Measurements from ENCODE around the gene ABHD2.
A peak's percentile ranks its signal among the peaks of the same experiment; 100 is the strongest.
"Not testable (repeated sequence)": the region's sequence is repeated elsewhere in the genome, so short reads cannot be mapped to it uniquely, and the experiment has no call there.

ABHD2 gene

DNA sequence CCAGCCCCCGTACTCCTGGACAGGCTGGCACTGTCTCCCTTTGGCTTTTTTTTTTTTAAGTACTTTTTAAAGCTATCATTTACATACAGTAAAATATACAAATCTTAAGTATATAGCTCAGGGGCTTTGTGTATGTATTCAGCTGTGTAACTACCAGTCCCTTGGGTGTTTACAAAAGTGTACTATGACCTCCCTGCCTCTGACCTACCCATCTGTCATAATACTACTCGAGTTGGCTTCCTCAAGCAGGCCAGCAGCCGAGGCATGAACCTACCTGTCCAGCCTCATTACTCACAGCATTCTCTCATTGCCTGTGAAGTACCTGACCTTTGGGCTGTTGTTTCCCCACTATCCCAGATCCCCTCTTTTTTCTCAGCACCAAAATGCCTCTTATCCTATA, 33.2 kb downstream of the ABHD2 start:
- DNase-seq, result peak; percentile 16

DNA sequence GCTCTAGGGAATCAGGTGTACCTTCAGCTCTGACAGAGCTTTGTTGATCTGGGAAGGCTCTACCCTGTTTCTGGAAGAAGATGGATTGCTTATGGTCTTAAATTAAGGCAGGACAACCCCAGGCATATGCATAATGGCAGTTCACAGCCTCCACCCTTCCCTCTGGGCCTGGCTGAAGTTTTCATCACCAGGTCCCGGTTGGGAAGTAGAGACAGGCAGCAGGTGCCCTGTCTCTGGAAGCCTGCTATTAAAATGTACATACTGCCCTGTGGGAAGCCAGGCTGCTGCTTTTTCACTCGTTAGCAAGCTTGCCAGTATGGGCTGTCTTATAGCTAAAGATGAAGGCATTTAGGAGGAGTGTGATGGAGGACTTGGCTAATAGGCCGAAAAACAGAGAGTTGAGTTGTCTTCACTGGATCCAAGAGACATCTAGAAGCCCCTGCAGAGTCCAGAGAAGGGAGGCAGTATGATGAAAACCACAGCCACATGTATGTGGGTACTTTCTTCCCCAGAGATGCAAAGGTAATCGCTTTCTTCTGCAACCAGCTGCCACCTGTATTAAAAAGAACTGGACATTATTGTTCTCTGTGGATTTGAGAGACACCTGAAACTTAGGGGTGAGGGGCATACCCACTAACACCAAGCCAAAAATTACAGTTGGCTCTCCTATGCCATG, 34.4 kb downstream of the ABHD2 start:
- no peak for DNase-seq

DNA sequence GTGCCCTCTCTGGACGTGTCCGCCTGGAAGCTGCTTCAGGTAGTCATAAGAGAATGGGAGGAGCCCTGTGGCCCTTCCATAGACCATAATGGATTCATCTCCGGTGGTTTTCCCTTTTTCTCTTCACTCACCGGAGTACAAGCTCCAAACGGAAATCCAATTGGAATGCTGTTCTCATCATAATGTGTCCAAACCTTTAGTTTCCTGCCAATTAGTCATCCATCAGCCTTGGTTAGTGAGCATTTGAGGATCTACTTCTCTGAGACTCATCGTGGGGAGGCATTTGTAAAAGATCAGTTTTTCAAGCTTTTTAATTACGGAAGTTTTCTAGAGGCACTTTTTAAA, 34.9 kb downstream of the ABHD2 start:
- DNase-seq, result no peak

DNA sequence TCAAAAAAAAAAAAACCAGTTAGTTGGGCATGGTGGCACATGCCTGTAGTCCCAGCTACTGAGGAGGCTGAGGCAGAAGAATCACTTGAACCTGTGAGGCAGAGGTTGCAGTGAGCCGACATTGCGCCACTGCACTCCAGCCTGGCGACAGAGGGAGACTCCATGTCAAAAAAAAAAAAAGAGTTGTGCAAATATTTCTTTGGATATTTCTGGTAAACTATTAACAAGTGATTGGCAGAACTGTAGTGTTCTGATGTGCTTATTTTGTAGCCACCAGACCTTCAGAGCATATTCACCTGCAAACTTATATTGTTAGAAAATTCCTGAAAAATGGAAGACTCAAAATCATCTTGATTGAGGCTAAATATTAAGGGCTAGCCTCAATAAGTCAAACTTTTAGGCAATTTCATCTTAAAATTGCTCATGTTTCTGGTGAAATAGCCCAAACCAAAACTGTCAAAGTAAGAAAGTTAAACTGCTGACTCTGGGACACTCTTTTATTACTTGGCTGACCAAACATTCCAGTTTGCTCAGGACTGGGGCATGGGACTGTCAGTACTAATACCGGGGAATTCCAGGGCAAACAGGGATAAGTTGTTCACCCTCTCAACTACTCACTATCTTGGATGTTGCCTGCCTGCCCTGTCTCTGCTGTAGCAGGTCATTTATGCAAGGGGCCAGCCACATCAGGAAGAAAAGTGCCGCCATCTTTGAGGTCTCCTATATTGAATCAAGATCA, 37.0 kb downstream of the ABHD2 start:
- DNase-seq, result no peak

DNA sequence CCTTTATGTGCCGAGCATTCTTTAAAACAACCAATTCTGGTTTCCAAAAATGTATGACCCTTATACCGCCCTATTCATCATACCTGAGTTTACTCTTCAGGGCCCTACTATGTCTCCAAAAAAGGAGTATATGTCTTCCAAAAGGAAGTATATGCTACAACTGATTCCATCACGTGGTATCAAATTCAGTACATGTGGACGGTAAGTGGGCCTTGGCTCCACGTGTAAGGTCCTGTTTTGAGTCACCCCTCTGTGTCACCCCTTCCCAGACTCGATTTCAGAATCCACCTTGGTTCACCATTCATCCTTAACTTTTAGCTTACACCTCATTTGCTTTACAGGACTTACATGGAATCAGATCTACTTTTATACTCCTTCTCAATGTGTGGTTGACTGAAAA, 37.8 kb downstream of the ABHD2 start:
- DNase-seq, result no peak

DNA sequence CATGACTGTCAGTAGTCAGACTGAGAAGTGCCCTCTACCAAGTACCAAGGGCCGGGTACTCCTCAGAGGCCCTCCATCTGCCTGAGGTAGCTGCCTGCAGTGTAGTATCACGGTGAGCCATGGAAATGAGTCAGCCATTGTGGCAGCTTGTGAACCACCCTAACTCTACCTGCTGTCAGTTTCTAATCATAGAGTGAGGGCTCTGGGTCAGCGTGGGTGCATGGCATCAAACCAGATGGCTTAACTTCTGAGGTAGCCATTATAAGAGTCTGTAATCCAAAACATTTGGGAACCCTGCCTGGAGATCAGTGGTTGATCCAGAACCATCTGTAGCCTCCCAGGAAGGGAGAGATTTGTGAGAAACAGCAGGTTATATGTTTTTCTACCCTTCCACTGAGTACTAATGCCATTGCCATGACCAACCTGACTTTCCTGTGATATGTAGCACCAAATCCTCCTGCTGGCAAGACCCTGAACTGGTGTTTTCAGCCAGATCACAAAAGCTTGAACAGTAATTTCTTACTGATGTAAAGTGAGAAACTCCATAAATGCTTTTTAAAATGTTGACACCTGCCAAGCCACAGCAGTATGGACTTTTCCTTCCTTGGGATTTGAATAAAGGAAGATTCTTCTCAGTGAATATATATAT, 38.9 kb downstream of the ABHD2 start:
- DNase-seq, result no peak

DNA sequence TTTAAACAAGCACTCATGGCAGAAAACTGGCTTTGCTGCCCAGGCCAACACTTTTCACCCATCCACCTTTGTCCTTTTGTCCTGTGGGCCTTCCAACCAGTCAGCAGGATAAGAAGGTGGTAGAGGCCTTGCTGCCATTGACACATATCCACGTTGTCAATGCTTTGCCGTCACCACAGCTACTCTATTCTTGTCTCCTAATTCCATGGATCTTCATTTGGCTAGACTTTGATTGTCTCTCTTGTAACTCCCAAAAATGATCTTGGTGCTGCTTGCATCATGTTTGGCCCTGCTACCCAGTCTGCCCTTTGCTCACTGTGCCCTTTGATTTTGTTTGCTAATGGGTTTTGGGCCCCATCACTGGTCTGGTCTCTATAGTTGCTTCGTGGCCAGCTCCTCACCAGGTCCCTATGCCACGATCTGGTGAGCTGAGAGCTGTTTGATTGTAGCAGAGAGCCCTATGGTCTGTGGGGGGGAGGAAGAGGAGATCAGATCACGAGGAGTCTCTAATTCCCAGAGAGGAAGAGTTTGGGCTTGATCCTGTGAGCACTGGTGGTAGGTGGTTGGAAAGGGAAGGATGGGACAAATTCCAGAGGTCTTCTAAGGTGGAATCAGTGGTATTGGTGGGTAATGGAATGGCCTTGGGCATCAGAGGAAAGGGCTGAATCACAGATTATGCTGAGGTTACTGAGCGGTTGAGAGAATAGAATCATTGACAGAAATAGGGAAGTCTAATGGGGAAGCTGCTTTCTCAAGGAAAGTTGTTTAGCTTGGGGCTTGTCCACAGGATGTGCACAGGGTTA, 40.3 kb downstream of the ABHD2 start:
- no peak for DNase-seq

DNA sequence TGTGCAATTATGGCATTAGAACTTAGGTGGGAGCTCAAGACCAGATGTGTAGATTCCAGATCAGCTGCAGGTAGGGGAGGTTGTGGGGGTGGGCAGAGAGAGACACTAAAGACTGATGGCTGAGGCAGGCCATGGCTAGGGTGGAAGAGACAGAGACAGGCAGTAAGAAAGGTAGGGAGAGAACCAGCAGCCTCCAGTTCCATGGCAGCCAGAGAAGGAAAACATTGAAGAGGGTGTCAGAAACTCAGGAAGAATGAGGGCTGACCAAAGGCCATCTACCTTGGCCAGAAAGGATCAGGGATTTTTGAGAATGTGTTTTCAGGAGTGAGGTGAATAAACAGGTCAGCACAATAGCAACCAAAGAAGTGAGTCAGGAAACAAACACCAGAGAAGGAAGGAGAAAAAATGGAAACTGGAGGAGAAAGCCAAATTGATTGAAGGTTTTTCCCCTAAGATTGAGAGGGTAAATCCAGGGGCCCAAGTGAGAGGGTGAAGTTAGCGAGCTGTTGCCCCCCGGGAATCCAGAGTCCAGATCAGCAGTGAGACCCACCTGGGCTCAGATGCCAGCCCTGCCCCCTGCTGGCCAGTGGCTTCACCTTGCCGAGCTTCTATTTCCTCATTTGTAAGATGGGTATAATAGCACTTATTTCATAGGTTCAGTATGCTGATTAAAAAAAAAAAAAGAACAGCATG, 41.0 kb downstream of the ABHD2 start:
- peak; percentile 2 for DNase-seq

DNA sequence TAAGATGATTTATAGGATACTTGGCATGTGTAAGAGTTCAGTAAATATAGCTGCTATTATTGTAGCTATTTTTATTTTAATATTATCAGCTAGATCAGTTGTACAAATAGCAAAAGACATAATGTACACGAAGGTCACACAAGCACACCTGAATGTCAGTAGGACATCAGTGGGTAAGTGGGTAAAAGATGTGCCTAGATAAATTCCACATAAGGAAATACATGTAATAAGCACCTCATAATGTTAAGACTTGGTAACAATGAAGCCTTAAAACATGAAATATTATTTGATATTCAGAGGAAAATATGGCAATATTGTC, 41.5 kb downstream of the ABHD2 start:
- DNase-seq, result no peak

DNA sequence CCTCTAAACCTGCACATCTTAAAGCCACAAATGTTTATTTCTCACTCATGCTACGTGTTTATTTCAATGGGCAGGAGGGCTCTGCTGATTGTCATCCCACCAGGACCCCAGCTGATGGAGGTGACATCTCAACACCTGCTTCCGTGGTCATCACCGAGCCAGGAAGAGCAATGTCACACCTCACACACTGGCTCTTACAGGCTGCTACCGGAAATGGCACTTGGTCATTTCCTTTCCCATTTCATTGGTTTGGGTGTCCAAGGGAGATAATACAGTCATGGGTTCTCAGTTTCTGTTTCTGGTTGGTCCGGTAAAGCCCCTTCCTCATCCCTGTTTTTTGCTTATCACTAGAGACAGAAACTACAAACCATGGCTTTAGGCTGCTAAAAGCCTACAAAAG, 41.9 kb downstream of the ABHD2 start:
- no peak for DNase-seq

DNA sequence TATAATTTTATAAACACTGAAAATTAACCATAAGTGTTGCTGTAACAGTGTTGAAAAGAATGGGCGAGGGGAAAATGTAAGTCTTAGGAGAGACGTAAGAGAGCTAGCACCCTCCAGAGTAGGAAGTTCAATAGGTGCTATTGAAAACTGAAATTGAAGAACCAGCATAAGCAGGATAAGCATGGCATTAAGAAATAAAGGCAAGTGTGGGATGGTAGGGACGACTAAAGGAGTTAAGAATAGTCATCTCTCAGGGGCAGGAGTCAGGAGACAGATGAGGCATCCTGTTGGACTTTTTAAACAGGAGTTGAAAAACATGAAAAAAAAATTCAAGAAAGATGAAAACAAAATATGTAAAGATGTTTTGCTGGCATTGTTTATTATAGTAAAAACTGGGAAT, 43.5 kb downstream of the ABHD2 start:
- DNase-seq, result no peak

DNA sequence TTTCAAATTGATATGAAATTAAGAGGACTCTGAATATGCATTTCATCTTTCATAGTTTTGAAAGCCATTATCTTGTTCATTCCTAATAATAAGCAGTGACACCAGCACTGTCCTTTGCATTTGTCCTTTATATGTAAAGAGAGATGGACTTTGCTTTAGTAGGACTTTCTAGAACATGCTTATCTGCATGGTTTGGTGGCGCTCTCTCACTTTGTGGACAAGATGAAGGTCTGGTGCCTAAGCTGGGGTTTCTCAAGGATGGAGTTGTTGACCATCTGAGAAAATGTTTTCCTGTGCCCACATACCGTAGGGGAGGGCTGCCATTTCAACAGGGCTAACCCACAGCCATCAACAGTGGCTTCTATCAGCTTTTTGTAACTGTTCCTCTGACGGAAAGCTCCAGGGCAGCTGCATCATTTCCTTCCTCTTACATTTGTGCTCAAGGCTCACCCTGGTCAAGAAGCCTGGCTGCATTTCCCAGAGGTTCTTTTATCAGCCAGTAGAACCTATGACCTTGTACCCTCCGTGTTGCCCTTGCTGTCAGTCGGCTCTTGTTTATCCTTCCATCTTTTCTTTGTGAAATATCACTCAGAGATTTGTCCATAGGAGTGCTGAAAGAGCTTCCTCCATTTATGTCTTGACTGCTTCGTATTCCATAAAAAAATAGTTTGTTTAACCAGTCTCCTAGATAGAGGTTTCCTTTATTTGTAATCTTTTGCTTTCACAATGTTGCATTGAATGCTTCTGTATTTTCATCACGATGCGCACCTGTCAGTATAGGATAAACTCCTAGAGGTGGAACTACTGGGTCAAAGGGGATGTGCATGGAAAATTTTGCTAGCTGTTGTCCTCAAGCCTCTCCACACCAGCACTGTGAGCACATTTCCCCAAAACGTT, 44.6 kb downstream of the ABHD2 start:
- no peak for DNase-seq

DNA sequence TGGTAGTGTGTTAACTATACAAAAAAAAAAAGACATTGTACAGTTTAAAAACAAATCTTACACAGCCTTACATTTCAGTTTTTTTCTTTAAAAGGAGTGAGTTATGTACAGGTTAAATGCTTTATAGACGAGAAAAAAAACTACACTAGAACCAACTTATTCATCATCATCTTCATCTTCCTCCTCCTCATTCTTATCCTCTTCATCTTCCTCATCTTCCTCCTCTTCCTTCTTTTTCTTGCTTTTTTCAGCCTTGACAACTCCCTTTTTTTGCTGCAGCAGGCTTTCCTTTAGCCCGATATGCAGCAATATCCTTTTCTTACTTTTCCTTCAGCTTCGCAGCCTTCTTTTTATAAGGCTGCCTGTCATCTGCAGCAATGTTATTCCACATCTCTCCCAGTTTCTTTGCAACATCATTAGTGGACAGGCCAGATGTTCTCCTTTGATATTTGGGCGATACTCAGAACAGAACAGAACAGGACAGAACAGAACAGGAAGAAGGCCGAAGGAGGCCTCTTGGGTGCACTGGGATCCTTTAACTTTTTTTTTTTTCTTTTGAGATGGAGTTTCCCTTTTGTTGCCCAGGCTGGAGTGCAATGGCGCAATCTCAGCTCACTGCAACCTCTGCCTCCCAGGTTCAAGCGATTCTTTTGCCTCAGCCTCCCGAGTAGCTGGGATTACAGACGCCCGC, 47.3 kb downstream of the ABHD2 start:
- not testable (repeated sequence) for DNase-seq

DNA sequence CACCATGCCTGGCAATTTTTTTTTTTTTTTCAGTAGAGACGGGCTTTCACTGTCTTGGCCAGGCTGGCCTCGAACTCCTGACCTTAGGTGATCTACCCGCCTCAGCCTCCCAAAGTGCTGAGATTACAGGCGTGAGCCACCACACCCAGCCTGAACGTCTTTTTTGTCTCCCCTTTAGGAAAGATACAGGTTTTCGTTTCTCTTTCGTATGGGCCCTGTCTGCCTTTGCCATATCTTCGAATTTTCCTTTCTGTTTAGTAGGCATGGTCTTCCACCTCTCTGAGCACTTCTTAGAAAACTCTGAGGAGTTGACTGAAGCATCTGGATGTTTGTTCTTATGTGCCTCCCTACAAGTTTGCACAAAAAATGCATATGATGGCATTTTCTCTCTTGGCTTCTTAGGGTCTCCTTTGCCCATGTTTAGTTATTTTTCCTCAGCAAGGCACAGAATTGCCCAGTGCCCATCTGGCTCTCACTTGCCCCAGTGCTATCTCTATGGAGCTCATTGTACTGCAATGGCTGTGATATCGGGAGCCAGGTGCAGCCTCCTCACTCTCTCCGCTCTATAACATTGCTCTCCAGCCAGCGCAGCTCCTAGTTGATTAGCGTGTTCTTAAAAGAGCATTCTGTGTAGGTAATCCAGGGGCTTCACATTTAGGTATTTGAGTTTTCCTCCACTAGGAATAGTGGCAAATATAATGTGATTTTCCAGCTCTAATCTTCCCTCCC, 48.0 kb downstream of the ABHD2 start:
- DNase-seq, result no peak

DNA sequence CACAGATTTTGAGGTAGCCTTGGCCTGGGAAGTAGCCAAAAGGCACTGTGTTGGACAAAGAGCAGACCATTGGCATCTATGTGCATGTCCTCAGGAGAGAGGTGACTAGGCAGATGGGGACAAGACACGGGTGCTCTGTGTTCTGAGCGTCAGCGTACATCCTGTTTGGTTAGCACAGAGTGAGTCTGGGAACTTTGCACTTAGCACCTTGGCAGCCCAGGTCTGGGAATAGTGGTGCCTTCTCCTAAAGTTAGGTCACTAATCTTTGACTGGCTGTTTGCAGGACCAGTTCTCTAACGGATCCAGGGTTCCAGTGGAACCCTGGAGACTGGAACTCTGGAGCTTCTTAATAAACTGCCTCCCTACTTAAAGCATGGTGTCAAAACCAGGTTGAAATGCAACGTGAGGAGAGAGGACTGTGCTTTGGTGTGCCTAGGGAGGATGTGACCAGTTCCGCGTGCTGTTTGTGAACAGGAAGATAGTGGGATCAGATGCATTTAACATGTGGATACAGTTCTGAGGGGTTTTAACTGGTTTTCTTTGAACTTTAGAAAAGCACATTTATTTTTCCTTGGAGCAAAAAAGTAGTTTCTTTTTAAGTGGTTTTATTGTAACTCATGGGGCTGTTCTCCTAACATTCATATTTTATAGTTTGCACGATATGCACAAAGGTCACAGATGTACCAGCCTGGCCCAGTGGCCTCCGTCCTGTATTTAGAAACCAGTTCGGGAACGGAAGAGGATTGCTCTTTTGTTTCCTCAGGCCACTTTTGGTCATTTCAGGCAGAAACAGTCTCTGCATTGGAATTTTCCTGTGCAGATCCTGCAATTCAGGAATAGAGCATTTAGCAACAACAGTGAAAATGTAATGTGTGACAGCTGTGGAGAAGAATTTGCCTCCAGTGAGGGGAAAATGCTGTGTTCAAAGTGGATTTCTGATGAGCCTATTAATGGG, 48.8 kb downstream of the ABHD2 start:
- no peak for DNase-seq

DNA sequence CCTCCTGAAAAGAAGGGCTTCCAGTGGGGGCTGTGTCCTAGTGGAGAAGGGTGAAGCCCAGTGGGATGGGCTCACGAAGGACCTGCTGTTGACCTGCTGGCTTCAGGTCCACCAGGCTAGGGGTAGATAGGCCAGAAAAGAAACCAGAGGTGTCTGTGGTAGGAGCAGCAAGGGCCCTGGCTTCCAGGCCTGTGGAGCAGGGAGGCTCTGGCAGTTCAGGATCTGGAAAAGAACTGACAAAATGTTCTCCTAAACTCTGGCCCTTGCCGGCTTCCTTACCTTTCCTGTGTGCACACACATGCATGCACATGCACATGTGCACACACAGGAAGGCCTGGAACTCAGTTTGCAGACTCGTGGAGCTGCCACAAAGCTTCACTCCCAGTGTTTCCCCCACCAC, 49.7 kb downstream of the ABHD2 start:
- no peak for DNase-seq

DNA sequence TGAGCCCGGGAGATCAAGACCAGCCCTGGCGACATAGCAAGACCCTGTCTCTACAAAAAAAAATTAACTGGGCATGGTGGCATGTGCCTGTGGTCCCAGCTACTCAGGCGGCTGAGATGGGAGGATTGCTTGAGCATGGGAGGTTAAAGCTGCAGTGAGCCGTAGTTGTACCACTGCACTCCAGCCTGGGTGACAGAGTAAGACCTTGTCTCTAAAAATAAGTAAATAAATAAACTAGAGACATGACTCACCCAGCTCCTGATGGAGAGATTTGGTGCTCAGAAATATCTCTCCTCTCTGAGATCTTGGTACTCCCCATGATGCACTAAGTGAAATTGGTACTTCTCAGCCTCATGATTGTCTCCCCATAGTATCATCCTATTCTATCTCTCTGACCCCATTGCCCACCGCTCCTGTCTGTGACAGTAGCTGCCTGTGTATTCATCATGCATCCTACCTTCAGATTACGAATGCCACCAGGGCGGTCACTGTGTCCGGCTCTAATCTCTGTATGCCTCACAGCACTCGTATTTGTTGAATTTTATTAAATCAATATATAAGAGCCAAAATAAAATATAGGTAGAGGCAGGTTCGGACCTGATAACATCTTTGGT, 50.9 kb downstream of the ABHD2 start:
- DNase-seq, result no peak

DNA sequence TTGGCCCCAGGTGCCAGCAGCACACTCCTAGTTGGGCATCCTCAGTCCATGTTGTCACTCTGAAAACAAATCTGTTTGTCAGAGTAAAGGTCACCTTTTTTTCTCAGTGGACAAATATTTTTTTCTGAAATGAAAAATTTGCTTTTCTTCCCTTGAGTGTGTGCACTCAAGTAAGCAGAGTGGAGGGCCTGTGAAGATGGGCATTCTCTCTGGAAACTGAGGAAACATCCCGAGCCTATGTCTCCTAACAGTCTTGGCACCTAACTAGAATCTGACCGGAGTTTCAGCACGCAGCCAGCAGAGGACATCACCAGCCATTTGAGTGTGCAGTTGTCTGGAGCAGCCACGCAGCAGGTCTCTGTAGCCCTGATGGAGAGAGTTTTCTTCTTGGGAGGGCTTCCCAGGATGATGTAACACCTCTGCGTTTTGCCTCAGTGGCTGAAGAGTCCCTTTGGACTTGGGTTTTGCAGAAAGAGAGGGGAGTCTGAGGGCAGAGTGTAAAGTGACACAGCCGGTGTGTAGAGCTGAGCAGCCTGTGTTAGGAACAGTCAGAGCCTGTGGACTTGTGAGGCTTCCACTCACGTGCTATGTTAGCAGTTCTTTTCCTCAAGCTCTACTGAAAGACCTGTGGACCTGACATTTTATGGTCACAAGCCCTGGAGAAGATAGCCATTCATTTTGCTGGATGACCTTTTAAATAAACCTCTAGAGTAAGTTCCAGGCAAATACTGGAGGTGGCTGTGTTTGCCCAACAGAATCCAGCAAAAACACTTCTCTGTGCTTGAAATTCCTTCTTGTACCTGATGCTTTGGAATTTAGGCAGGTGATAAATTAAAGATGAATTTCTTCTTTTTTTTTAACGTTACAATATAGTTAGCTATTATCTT, 51.6 kb downstream of the ABHD2 start:
- DNase-seq, result no peak

All from NCI-H748 treated with DMSO at 0.1 percent for 48 hours (cell line).